ENCODE results near the gene STK11IP.

- TF ChIP-seq CTCF (IDR thresholded peaks at IDR 0.05; ENCODE audit: low read depth, low read length, poor library complexity, severe bottlenecking), result no peak
- no peak for TF ChIP-seq EZH2phosphoT487 (IDR thresholded peaks at IDR 0.05; ENCODE audit: borderline replicate concordance, low read length)
Observed at GRCh38 chr2:219560893-219561178, 36.8 kb upstream of the STK11IP start.
